Spleen (tissue), 7 donors: ENCODE measurements around the gene LRRC8E.

Experiments
- CTCF ChIP-seq, 11 experiments: fragments of 200-600 bp in 7 of 11; fragments of 450-650 bp in 4 of 11; sonication (generic) in 4 of 11; IDR thresholded peaks in 8 of 11; conservative IDR thresholded peaks in 3 of 11; 1 replicate in 7 of 11; 2 replicates in 4 of 11; pipeline versions ENCODE4 v1.4.0 to v1.8.0; 2016 to 2021; ENCODE audit warnings: antibody characterized with exemption in 11 of 11, inconsistent platforms in 4 of 11, mild to moderate bottlenecking in 1 of 11
- POLR2A ChIP-seq, 3 donors: fragments of 450-650 bp; IDR thresholded peaks; one replicate each; pipeline ENCODE4 v1.5.1; 2017; ENCODE audit warnings: antibody characterized with exemption in 3 of 3, mild to moderate bottlenecking in 1 of 3
- POLR2AphosphoS5 ChIP-seq, 3 donors: sonication (generic); formaldehyde crosslinking; IDR thresholded peaks; one replicate each; pipeline ENCODE4 v1.5.1; 2017; ENCODE audit warnings: antibody characterized with exemption in 3 of 3
- donor health status: DM: no; HTN: no; CAD: no; lungs with moderate emphysema.
- donor health status: DM: no; HTN: no; CAD: no.
- donor health status: DM: no; HTN: no; CAD: no.

GRCh38 chr19:7908742-7909461 lies 20.6 kb downstream of the LRRC8E start:
- TF ChIP-seq CTCF (IDR thresholded peaks at IDR 0.05 in 8 of 11, conservative IDR thresholded peaks at IDR 0.05 in 3 of 11) = no peak
- no peak for TF ChIP-seq POLR2A (IDR thresholded peaks at IDR 0.05)
- TF ChIP-seq POLR2AphosphoS5 (IDR thresholded peaks at IDR 0.05) = peak in 1 of 3 donors; percentile 27
